Nephron (organoid): Measurements from ENCODE around the gene SPAAR.

Experiments used
- H3K27ac Mint-ChIP-seq, 3 experiments: 2 replicates each; pipeline ENCODE4 v1.8.0; 2020; ENCODE audit warnings: mixed read lengths in 3 of 3, mild to moderate bottlenecking in 2 of 3, moderate library complexity in 1 of 3
- H3K27me3 Mint-ChIP-seq: 2 replicates; pipeline ENCODE4 v1.8.0; 2021; ENCODE audit warnings: low read depth, mild to moderate bottlenecking, moderate library complexity, mixed read lengths
- H3K36me3 Mint-ChIP-seq: 2 replicates; pipeline ENCODE4 v1.8.0; 2020; ENCODE audit warnings: low read depth, mixed read lengths
- H3K4me1 Mint-ChIP-seq: 2 replicates; pipeline ENCODE4 v1.8.0; 2020; ENCODE audit warnings: mixed read lengths
- H3K4me3 Mint-ChIP-seq, 3 experiments: 2 replicates each; pipeline ENCODE4 v1.8.0; 2020; ENCODE audit warnings: mild to moderate bottlenecking in 3 of 3, mixed read lengths in 3 of 3, moderate library complexity in 2 of 3
- H3K9me3 Mint-ChIP-seq: 2 replicates; pipeline ENCODE4 v1.8.0; 2020; ENCODE audit warnings: mixed read lengths
- CTCF ChIP-seq, 3 experiments: fragments of 200-600 bp; sonication (generic); IDR thresholded peaks; one replicate each; pipeline ENCODE4 v1.5.0; 2021; ENCODE audit warnings: antibody characterized with exemption in 3 of 3; ENCODE audit not compliant: unreplicated experiment in 3 of 3

The SPAAR gene

GRCh38 chr9:35944173-35944572 lies 34.9 kb downstream of the SPAAR start:
- H3K36me3 Mint-ChIP-seq: no peaks in the 10 kb centered on the region
- no peak overlapping the region for H3K27ac Mint-ChIP-seq
- H3K9me3 Mint-ChIP-seq: no peaks in the 10 kb centered on the region
- H3K4me3 Mint-ChIP-seq: no peak overlapping the region
- peaks cover 13% of the 10 kb centered on the region for H3K4me1 Mint-ChIP-seq
- no peak for TF ChIP-seq CTCF (IDR thresholded peaks at IDR 0.05; ENCODE audit: unreplicated experiment in 3 of 3)
- H3K27me3 Mint-ChIP-seq: peaks cover 14% of the 10 kb centered on the region

DNA sequence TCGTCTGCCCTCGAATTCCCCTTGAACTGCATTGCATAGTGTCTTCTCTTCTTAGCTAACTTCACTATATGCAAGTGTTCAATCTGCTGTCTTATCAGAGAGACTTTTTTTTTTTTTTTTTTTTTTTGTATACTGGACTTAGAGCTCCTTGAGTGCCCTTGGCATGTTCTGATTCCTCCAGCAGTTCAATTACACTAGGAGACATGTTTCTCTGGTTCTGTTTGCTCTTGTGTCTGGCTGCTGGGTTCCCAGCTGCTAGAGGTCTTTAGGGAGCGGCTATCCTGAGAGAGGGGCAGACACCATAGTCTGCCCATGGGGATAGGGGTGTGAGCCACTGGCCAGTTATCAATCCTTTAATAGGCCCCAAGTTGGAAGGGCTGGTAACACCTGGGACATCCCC lies 35.6 kb downstream of the SPAAR start:
- Mint-ChIP-seq H3K4me1 (peaks cover 17% of the 10 kb centered on the region), H3K27ac (peak overlapping the region in 1 of 3 experiments; percentile 26)

GRCh38 chr9:35945341-35946018 lies 36.2 kb downstream of the SPAAR start:
- peak overlapping the region; percentile 59 to 73 (median 64) for H3K4me3 Mint-ChIP-seq
- no peaks in the 10 kb centered on the region for H3K9me3 Mint-ChIP-seq
- peaks cover 17% of the 10 kb centered on the region for H3K4me1 Mint-ChIP-seq
- peak overlapping the region; percentile 25 to 59 (median 28) for H3K27ac Mint-ChIP-seq
- peak; percentile 80 to 95 (median 83) for TF ChIP-seq CTCF (IDR thresholded peaks at IDR 0.05; ENCODE audit: unreplicated experiment in 3 of 3)
- peaks cover 21% of the 10 kb centered on the region for H3K27me3 Mint-ChIP-seq
- no peaks in the 10 kb centered on the region for H3K36me3 Mint-ChIP-seq

More for the DNA sequence above, 35.6 kb downstream of the SPAAR start:
- Mint-ChIP-seq H3K36me3 (no peaks in the 10 kb centered on the region), H3K27me3 (peaks cover 21% of the 10 kb centered on the region), H3K4me3 (no peak overlapping the region), H3K9me3 (no peaks in the 10 kb centered on the region)
- TF ChIP-seq CTCF (IDR thresholded peaks at IDR 0.05; ENCODE audit: unreplicated experiment in 3 of 3): no peak

- no peak for TF ChIP-seq CTCF (IDR thresholded peaks at IDR 0.05; ENCODE audit: unreplicated experiment in 3 of 3)
- Mint-ChIP-seq H3K36me3 (no peaks in the 10 kb centered on the region), H3K4me3 (no peak overlapping the region), H3K27me3 (peaks cover 29% of the 10 kb centered on the region), H3K4me1 (peaks cover 17% of the 10 kb centered on the region), H3K9me3 (no peaks in the 10 kb centered on the region), H3K27ac (peak overlapping the region in 2 of 3 experiments; percentile 14 to 40)
Measured at GRCh38 chr9:35948451-35948850, 39.2 kb downstream of the SPAAR start.

GRCh38 chr9:35948901-35949318 lies 39.6 kb downstream of the SPAAR start:
- Mint-ChIP-seq H3K4me3 (no peak overlapping the region), H3K36me3 (no peaks in the 10 kb centered on the region), H3K27me3 (peaks cover 24% of the 10 kb centered on the region), H3K9me3 (no peaks in the 10 kb centered on the region), H3K27ac (peak overlapping the region in 2 of 3 experiments; percentile 14 to 40), H3K4me1 (peaks cover 17% of the 10 kb centered on the region)
- TF ChIP-seq CTCF (IDR thresholded peaks at IDR 0.05; ENCODE audit: unreplicated experiment in 3 of 3): no peak

DNA sequence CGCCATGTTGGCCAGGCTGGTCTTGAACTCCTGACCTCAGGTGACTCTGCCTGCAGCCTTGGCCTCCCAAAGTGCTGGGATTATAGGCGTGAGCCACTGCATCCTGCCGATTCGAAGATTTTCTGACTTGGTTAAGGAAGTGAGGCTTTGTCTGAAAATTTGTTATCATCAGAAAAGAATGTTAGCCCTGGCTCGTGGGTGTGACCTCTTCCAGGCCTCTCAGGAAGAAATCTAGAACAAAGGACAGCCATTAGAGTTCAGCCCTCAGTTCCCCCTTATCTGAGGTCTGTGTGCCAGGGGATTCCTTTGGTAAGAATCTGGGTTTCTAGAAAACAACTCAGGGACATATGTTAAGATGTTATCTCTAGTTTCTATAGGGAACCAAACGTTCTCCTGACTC lies 42.4 kb downstream of the SPAAR start:
- no peaks in the 10 kb centered on the region for H3K9me3 Mint-ChIP-seq
- no peaks in the 10 kb centered on the region for H3K36me3 Mint-ChIP-seq
- H3K27me3 Mint-ChIP-seq: peaks cover 18% of the 10 kb centered on the region
- peaks cover 10% of the 10 kb centered on the region for H3K4me1 Mint-ChIP-seq
- no peak for TF ChIP-seq CTCF (IDR thresholded peaks at IDR 0.05; ENCODE audit: unreplicated experiment in 3 of 3)
- H3K4me3 Mint-ChIP-seq: no peak overlapping the region
- H3K27ac Mint-ChIP-seq: no peak overlapping the region
